ENCODE measurements around the gene GRM7. TPM values are rescaled to one million over a fixed set of nuclear protein-coding genes. Genes with fewer than 3 reads are reported as not detected.

The GRM7 gene
- total RNA-seq, 1 donor from 2014 or later: 0.80 TPM

DNA sequence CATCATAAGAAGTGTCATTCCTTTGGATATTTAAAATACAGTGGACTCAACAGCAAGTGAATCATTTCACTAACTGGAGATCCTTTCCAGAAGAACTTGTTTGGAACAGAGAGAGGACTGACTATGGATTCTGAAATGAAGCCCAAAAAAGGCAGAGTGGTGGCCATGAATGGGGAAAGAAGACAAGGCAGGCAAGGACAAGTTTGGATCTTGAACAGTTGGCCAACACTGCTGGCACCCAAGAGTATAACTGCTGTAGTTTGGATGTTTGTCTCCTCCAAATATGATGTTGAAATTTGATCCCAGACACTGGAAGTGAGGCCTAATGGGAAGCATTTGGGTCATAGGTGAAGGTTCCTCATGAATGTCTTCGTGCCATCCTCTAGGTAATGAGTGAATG lies 686.9 kb downstream of the GRM7 start:
- Histone ChIP-seq H3K9ac (no peak overlapping the region), H3K79me2 (ENCODE audit: low read depth) (no peaks in the 10 kb centered on the region), H3K4me3 (no peak overlapping the region), H4K20me1 (ENCODE audit: low read depth) (no peaks in the 10 kb centered on the region), H3K36me3 (no peaks in the 10 kb centered on the region), H3K4me1 (peaks cover 4% of the 10 kb centered on the region), H3K9me3 (ENCODE audit: low read depth) (peaks cover 3% of the 10 kb centered on the region), H3K27me3 (no peaks in the 10 kb centered on the region), H3K27ac (no peak overlapping the region), H3K4me2 (no peak overlapping the region), H3F3A (ENCODE audit: low read depth) (no peaks in the 10 kb centered on the region), H2AFZ (replicated peaks) (no peak overlapping the region)
- no peak for DNase-seq (ENCODE audit: low spot score)
- H3K4me1 Mint-ChIP-seq: no peaks in the 10 kb centered on the region
- no peaks in the 10 kb centered on the region for H3K27me3 Mint-ChIP-seq (ENCODE audit: insufficient read depth, low read depth)
- TF ChIP-seq EZH2phosphoT487 (IDR thresholded peaks at IDR 0.05) (no peak), CTCF (IDR thresholded peaks at IDR 0.05) (no peak), EZH2 (IDR thresholded peaks at IDR 0.05) (no peak)
- H3K27ac Mint-ChIP-seq: no peak overlapping the region
- no peak overlapping the region for H3K4me3 Mint-ChIP-seq
- H3K36me3 Mint-ChIP-seq: no peaks in the 10 kb centered on the region
- peaks cover 22% of the 10 kb centered on the region for H3K9me3 Mint-ChIP-seq

DNA sequence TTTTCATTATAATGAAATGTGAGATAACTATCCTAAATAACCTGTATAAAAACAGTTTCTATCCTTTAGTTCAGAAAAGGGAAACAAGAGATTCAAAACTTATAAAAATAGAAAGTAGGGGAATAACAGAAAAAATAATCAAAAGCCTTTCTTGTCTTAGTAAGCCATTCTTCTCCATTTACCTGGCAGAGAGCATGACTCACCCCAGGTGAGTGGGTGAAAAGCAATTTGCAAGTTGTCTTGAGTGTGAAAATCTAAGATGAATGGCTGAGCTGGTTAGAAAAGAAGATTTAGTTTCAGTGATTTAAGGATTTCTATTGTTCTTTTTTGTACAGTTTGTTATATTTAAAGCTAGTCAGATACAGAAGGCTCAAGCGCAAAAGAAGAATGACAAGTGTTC lies 702.0 kb downstream of the GRM7 start:
- no peak overlapping the region for H3K9ac ChIP-seq
- H3K27ac Mint-ChIP-seq: no peak overlapping the region

DNA sequence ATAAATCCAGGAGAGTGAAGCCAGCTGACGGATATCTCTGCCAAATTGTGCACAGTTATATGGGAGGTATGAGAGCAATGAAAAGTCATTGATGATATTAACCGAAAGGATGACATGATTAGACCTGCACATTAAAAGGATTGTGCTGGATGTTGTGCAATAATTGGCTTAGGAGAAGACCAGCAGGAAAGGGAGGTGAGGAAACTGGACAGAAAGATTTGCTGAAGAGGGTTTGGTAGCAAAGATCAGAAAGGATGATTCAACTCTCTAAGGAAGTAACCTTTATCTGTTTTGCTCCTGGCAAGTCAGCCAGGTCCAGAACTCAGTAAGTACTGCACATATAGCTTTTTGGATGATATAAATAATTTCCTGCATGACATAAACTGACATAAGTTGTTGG lies 704.7 kb downstream of the GRM7 start:
- no peaks in the 10 kb centered on the region for H3K4me1 ChIP-seq
- no peak overlapping the region for H3K27ac ChIP-seq
- peaks cover 11% of the 10 kb centered on the region for H3K9me3 Mint-ChIP-seq
- no peaks in the 10 kb centered on the region for H3F3A ChIP-seq (ENCODE audit: low read depth)
- TF ChIP-seq EZH2phosphoT487 (IDR thresholded peaks at IDR 0.05) (no peak), EZH2 (IDR thresholded peaks at IDR 0.05) (no peak), CTCF (IDR thresholded peaks at IDR 0.05) (no peak)
- no peaks in the 10 kb centered on the region for H3K36me3 Mint-ChIP-seq
- H3K4me3 Mint-ChIP-seq: no peak overlapping the region
- H3K79me2 ChIP-seq (ENCODE audit: low read depth): no peaks in the 10 kb centered on the region
- H2AFZ ChIP-seq (replicated peaks): no peak overlapping the region
- no peak for DNase-seq (ENCODE audit: low spot score)
- H3K4me3 ChIP-seq: no peak overlapping the region
- H3K36me3 ChIP-seq: no peaks in the 10 kb centered on the region
- H3K9ac ChIP-seq: no peak overlapping the region
- no peak overlapping the region for H3K27ac Mint-ChIP-seq
- H3K4me1 Mint-ChIP-seq: no peaks in the 10 kb centered on the region
- H3K27me3 Mint-ChIP-seq (ENCODE audit: insufficient read depth, low read depth): peaks cover 2% of the 10 kb centered on the region
- no peaks in the 10 kb centered on the region for H3K27me3 ChIP-seq
- no peaks in the 10 kb centered on the region for H4K20me1 ChIP-seq (ENCODE audit: low read depth)
- no peaks in the 10 kb centered on the region for H3K9me3 ChIP-seq (ENCODE audit: low read depth)
- no peak overlapping the region for H3K4me2 ChIP-seq

More for the DNA sequence above, 702.0 kb downstream of the GRM7 start:
- Histone ChIP-seq H3K79me2 (ENCODE audit: low read depth) (no peaks in the 10 kb centered on the region), H4K20me1 (ENCODE audit: low read depth) (no peaks in the 10 kb centered on the region), H3K4me1 (no peaks in the 10 kb centered on the region), H3K27me3 (no peaks in the 10 kb centered on the region), H3K4me3 (no peak overlapping the region), H3K9me3 (ENCODE audit: low read depth) (no peaks in the 10 kb centered on the region), H3K36me3 (no peaks in the 10 kb centered on the region), H3K4me2 (no peak overlapping the region), H3K27ac (no peak overlapping the region), H2AFZ (replicated peaks) (no peak overlapping the region), H3F3A (ENCODE audit: low read depth) (no peaks in the 10 kb centered on the region)
- H3K4me1 Mint-ChIP-seq: no peaks in the 10 kb centered on the region
- peaks cover 2% of the 10 kb centered on the region for H3K27me3 Mint-ChIP-seq (ENCODE audit: insufficient read depth, low read depth)
- H3K36me3 Mint-ChIP-seq: no peaks in the 10 kb centered on the region
- no peak overlapping the region for H3K4me3 Mint-ChIP-seq
- TF ChIP-seq EZH2 (IDR thresholded peaks at IDR 0.05): no peak
- TF ChIP-seq EZH2phosphoT487 (IDR thresholded peaks at IDR 0.05): no peak
- no peak for TF ChIP-seq CTCF (IDR thresholded peaks at IDR 0.05)
- DNase-seq (ENCODE audit: low spot score): no peak
- no peaks in the 10 kb centered on the region for H3K9me3 Mint-ChIP-seq

Data from neural progenitor cell (in vitro differentiated cells).